Fibroblast of lung (primary cell): ENCODE measurements around the gene CMTM3.

Source experiments
- EZH2 ChIP-seq: IDR thresholded peaks from 2 replicates; pipeline ENCODE4 v1.5.1; 2012; ENCODE audit warnings: low read length, control low read depth, mild to moderate bottlenecking; ENCODE audit errors: missing control alignments
- TF ChIP-seq, protein P1 (sequence below), 2 donors: IDR thresholded peaks in 1 of 2; conservative IDR thresholded peaks in 1 of 2; 1 replicate in 1 of 2; 2 replicates in 1 of 2; pipeline ENCODE4 v1.5.1; 2011 to 2012; ENCODE audit warnings: low read length in 2 of 2, control low read depth in 1 of 2, inconsistent platforms in 1 of 2, low read depth in 1 of 2, mild to moderate bottlenecking in 1 of 2

DNA sequence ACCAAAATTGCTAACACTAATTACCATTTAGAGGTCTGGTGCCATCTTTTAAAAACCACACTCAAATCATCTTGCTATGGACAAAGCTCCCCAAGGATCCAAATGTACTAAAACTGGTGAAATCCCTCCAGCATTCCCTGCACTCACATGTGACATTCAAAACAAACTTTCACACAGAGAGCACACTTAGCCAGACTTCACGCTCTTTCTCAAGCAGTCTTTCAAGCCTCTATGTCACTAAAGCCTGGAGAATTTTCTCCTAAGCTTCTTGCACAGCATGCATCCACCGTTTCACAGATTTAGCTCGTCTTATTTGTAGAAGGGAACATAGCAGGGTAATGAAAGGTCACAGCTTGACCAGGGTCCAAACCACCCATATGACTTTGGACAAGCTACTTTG lies 19.3 kb downstream of the CMTM3 start:
- TF ChIP-seq, protein P1, sequence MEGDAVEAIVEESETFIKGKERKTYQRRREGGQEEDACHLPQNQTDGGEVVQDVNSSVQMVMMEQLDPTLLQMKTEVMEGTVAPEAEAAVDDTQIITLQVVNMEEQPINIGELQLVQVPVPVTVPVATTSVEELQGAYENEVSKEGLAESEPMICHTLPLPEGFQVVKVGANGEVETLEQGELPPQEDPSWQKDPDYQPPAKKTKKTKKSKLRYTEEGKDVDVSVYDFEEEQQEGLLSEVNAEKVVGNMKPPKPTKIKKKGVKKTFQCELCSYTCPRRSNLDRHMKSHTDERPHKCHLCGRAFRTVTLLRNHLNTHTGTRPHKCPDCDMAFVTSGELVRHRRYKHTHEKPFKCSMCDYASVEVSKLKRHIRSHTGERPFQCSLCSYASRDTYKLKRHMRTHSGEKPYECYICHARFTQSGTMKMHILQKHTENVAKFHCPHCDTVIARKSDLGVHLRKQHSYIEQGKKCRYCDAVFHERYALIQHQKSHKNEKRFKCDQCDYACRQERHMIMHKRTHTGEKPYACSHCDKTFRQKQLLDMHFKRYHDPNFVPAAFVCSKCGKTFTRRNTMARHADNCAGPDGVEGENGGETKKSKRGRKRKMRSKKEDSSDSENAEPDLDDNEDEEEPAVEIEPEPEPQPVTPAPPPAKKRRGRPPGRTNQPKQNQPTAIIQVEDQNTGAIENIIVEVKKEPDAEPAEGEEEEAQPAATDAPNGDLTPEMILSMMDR (conservative IDR thresholded peaks at IDR 0.05 in 1 of 2, IDR thresholded peaks at IDR 0.05 in 1 of 2; ENCODE audit: low read depth in 1 of 2, low read length in 2 of 2): no peak
- TF ChIP-seq EZH2: no peak
